ENCODE measurements around the gene SERINC2.

DNA sequence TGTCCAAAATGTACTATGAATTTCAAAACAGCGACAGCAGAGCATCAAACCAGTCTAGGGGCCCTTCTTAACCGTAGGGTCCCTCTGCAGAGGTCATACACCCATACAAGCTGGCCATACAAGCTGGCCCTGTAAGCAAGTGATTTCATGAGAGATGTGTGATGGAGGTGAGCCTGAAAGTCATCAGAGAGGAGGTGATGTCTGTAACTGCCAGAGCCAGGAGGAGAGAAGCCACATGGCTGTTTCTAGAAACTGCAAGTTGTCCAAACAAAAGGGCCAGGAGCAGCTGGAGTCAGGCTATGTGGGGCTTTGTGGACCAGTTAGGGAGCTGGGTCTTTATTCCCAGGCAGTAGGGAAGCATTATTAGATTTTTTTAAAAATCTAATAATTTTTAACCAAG lies 14.8 kb upstream of the SERINC2 start:
- TF ChIP-seq, protein P1, sequence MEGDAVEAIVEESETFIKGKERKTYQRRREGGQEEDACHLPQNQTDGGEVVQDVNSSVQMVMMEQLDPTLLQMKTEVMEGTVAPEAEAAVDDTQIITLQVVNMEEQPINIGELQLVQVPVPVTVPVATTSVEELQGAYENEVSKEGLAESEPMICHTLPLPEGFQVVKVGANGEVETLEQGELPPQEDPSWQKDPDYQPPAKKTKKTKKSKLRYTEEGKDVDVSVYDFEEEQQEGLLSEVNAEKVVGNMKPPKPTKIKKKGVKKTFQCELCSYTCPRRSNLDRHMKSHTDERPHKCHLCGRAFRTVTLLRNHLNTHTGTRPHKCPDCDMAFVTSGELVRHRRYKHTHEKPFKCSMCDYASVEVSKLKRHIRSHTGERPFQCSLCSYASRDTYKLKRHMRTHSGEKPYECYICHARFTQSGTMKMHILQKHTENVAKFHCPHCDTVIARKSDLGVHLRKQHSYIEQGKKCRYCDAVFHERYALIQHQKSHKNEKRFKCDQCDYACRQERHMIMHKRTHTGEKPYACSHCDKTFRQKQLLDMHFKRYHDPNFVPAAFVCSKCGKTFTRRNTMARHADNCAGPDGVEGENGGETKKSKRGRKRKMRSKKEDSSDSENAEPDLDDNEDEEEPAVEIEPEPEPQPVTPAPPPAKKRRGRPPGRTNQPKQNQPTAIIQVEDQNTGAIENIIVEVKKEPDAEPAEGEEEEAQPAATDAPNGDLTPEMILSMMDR (IDR thresholded peaks at IDR 0.05) = no peak
- TF ChIP-seq POLR2A (IDR thresholded peaks at IDR 0.05) (no peak), POLR2AphosphoS5 (IDR thresholded peaks at IDR 0.05) (no peak), EP300 (IDR thresholded peaks at IDR 0.05) (no peak)

All from sigmoid colon (tissue), 4 donors.